HepG2 (cell line): ENCODE measurements around the gene CCR5AS.

ENCODE experiments used
- ARHGAP35 ChIP-seq: sonication (generic); formaldehyde crosslinking; IDR thresholded peaks from 2 replicates; pipeline ENCODE4 v1.9.0; 2022; ENCODE audit warnings: mild to moderate bottlenecking, inconsistent platforms, moderate library complexity, missing genetic modification reagents, borderline replicate concordance
- ELF4 ChIP-seq: sonication (generic); formaldehyde crosslinking; IDR thresholded peaks from 2 replicates; pipeline ENCODE4 v1.5.0; 2020; ENCODE audit warnings: missing genetic modification reagents, mild to moderate bottlenecking, moderate library complexity, borderline replicate concordance
- FLYWCH1 ChIP-seq: sonication (generic); formaldehyde crosslinking; IDR thresholded peaks from 2 replicates; pipeline ENCODE4 v1.8.1; 2023; ENCODE audit warnings: mild to moderate bottlenecking, missing genetic modification reagents
- FOXA3 ChIP-seq: IDR thresholded peaks from 2 replicates; pipeline ENCODE4 v1.6.1; 2016; ENCODE audit warnings: missing genetic modification reagents, missing compliant biosample characterization
- FOXC1 ChIP-seq: sonication (generic); formaldehyde crosslinking; IDR thresholded peaks from 2 replicates; pipeline ENCODE4 v1.8.0; 2022; ENCODE audit warnings: mild to moderate bottlenecking, missing genetic modification reagents, borderline replicate concordance
- HOXD1 ChIP-seq: sonication (generic); formaldehyde crosslinking; IDR thresholded peaks from 2 replicates; pipeline ENCODE4 v1.5.0; 2020; ENCODE audit warnings: missing genetic modification reagents
- ISL2 ChIP-seq: sonication (generic); formaldehyde crosslinking; IDR thresholded peaks from 2 replicates; pipeline ENCODE4 v1.5.0; 2020; ENCODE audit warnings: missing genetic modification reagents
- MXI1 ChIP-seq: IDR thresholded peaks from 3 replicates; pipeline ENCODE4 v1.6.1; 2012; ENCODE audit warnings: low read depth, low read length, inconsistent platforms, borderline replicate concordance
- RAD21 ChIP-seq: fragments of 450-650 bp; formaldehyde crosslinking; IDR thresholded peaks from 2 replicates; pipeline ENCODE4 v1.5.0; 2020; ENCODE audit warnings: mild to moderate bottlenecking
- RORA ChIP-seq: sonication (generic); formaldehyde crosslinking; IDR thresholded peaks from 2 replicates; pipeline ENCODE4 v1.5.0; 2020; ENCODE audit warnings: mild to moderate bottlenecking, missing genetic modification reagents, moderate library complexity
- SMC3 ChIP-seq: IDR thresholded peaks from 2 replicates; pipeline ENCODE4 v1.6.1; 2011; ENCODE audit warnings: low read length, improper control_type of control experiment
- STAG1 ChIP-seq: sonication (generic); formaldehyde crosslinking; IDR thresholded peaks from 2 replicates; pipeline ENCODE4 v1.4.0; 2020; ENCODE audit warnings: missing genetic modification reagents
- ZNF253 ChIP-seq: sonication (generic); formaldehyde crosslinking; IDR thresholded peaks from 2 replicates; pipeline ENCODE4 v1.8.0; 2022; ENCODE audit warnings: mild to moderate bottlenecking, missing genetic modification reagents, borderline replicate concordance
- ZNF354B ChIP-seq: sonication (generic); formaldehyde crosslinking; IDR thresholded peaks from 2 replicates; pipeline ENCODE4 v1.8.0; 2022; ENCODE audit warnings: mild to moderate bottlenecking, missing genetic modification reagents
- ZNF562 ChIP-seq: sonication (generic); formaldehyde crosslinking; IDR thresholded peaks from 2 replicates; pipeline ENCODE4 v1.8.0; 2022; ENCODE audit warnings: missing genetic modification reagents, borderline replicate concordance
- TF ChIP-seq, protein P1 (sequence below): sonication (generic); formaldehyde crosslinking; IDR thresholded peaks from 2 replicates; pipeline ENCODE4 v1.4.0; 2020; ENCODE audit warnings: missing genetic modification reagents
- TF ChIP-seq, protein P2 (sequence below): sonication (generic); formaldehyde crosslinking; IDR thresholded peaks from 2 replicates; pipeline ENCODE4 v1.4.0; 2020; ENCODE audit warnings: missing genetic modification reagents, borderline replicate concordance
- TF ChIP-seq, protein P3 (sequence below): sonication (generic); formaldehyde crosslinking; IDR thresholded peaks from 2 replicates; pipeline ENCODE4 v1.4.0; 2020; ENCODE audit warnings: mild to moderate bottlenecking, missing genetic modification reagents
- TF ChIP-seq, protein P4 (sequence below): sonication (generic); formaldehyde crosslinking; IDR thresholded peaks from 2 replicates; pipeline ENCODE4 v1.9.0; 2022; ENCODE audit warnings: missing genetic modification reagents, mild to moderate bottlenecking, borderline replicate concordance

Gene CCR5AS

DNA sequence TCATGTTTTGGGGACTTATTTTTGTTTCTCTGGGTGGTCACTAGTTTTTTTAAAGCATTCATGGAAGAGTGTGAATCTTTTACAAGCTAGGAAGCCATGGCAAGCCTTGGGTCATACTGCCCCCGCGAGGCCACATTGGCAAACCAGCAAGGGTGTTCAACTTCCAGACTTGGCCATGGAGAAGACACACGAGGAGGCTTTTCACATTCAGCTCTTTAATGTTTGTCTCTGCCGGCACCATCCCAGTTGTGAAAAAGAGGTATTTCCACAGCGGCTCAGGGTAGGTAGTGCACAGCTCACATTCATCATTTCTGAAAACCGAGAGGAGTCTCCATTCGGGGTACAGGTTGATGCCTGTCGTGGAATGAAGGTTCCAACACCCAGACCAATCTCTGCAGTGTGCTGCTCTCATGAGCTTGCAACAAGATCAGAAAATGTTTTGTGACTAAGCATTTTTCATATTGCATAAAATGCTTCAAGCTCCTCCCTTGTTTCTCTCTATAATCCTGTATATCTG, 28.4 kb downstream of the CCR5AS start (continued):
- TF ChIP-seq ZNF253 (CRISPR knock-in tag), result no peak
- TF ChIP-seq, protein P1, sequence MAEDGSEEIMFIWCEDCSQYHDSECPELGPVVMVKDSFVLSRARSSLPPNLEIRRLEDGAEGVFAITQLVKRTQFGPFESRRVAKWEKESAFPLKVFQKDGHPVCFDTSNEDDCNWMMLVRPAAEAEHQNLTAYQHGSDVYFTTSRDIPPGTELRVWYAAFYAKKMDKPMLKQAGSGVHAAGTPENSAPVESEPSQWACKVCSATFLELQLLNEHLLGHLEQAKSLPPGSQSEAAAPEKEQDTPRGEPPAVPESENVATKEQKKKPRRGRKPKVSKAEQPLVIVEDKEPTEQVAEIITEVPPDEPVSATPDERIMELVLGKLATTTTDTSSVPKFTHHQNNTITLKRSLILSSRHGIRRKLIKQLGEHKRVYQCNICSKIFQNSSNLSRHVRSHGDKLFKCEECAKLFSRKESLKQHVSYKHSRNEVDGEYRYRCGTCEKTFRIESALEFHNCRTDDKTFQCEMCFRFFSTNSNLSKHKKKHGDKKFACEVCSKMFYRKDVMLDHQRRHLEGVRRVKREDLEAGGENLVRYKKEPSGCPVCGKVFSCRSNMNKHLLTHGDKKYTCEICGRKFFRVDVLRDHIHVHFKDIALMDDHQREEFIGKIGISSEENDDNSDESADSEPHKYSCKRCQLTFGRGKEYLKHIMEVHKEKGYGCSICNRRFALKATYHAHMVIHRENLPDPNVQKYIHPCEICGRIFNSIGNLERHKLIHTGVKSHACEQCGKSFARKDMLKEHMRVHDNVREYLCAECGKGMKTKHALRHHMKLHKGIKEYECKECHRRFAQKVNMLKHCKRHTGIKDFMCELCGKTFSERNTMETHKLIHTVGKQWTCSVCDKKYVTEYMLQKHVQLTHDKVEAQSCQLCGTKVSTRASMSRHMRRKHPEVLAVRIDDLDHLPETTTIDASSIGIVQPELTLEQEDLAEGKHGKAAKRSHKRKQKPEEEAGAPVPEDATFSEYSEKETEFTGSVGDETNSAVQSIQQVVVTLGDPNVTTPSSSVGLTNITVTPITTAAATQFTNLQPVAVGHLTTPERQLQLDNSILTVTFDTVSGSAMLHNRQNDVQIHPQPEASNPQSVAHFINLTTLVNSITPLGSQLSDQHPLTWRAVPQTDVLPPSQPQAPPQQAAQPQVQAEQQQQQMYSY (CRISPR knock-in tag), result no peak
- TF ChIP-seq RAD21 (CRISPR knock-in tag), result peak; percentile 28; the same call in 1 of the 2 replicates
- TF ChIP-seq, protein P2, sequence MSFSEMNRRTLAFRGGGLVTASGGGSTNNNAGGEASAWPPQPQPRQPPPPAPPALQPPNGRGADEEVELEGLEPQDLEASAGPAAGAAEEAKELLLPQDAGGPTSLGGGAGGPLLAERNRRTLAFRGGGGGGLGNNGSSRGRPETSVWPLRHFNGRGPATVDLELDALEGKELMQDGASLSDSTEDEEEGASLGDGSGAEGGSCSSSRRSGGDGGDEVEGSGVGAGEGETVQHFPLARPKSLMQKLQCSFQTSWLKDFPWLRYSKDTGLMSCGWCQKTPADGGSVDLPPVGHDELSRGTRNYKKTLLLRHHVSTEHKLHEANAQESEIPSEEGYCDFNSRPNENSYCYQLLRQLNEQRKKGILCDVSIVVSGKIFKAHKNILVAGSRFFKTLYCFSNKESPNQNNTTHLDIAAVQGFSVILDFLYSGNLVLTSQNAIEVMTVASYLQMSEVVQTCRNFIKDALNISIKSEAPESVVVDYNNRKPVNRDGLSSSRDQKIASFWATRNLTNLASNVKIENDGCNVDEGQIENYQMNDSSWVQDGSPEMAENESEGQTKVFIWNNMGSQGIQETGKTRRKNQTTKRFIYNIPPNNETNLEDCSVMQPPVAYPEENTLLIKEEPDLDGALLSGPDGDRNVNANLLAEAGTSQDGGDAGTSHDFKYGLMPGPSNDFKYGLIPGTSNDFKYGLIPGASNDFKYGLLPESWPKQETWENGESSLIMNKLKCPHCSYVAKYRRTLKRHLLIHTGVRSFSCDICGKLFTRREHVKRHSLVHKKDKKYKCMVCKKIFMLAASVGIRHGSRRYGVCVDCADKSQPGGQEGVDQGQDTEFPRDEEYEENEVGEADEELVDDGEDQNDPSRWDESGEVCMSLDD, result no peak
- TF ChIP-seq, protein P3, sequence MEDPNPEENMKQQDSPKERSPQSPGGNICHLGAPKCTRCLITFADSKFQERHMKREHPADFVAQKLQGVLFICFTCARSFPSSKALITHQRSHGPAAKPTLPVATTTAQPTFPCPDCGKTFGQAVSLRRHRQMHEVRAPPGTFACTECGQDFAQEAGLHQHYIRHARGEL (CRISPR knock-in tag), result no peak
- no peak for TF ChIP-seq ISL2 (CRISPR knock-in tag)
- TF ChIP-seq ELF4, result no peak
- no peak for TF ChIP-seq FOXA3
- TF ChIP-seq STAG1 (CRISPR knock-in tag), result peak; percentile 75
- no peak for TF ChIP-seq HOXD1 (CRISPR knock-in tag)
- TF ChIP-seq RORA (CRISPR knock-in tag), result no peak
- peak; percentile 45; the same call in 1 of the 2 replicates for TF ChIP-seq SMC3
- TF ChIP-seq ZNF354B (CRISPR knock-in tag), result no peak
- TF ChIP-seq FOXC1 (CRISPR knock-in tag), result no peak
- no peak for TF ChIP-seq MXI1
- TF ChIP-seq ARHGAP35 (CRISPR knock-in tag), result no peak
- no peak for TF ChIP-seq ZNF562 (CRISPR knock-in tag)
- TF ChIP-seq FLYWCH1, result no peak
- TF ChIP-seq, protein P4, sequence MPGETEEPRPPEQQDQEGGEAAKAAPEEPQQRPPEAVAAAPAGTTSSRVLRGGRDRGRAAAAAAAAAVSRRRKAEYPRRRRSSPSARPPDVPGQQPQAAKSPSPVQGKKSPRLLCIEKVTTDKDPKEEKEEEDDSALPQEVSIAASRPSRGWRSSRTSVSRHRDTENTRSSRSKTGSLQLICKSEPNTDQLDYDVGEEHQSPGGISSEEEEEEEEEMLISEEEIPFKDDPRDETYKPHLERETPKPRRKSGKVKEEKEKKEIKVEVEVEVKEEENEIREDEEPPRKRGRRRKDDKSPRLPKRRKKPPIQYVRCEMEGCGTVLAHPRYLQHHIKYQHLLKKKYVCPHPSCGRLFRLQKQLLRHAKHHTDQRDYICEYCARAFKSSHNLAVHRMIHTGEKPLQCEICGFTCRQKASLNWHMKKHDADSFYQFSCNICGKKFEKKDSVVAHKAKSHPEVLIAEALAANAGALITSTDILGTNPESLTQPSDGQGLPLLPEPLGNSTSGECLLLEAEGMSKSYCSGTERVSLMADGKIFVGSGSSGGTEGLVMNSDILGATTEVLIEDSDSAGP (CRISPR knock-in tag), result no peak
